Endothelial cell (in vitro differentiated cells): Measurements from ENCODE around the gene NME7. TPM values are rescaled to one million over a fixed set of nuclear protein-coding genes. Genes with fewer than 3 reads are reported as not detected.
A peak's percentile ranks its signal among the peaks of the same experiment; 100 is the strongest.
"Not testable (repeated sequence)": the region's sequence is repeated elsewhere in the genome, so short reads cannot be mapped to it uniquely, and the experiment has no call there.

ENCODE experiments used
- DNase-seq: peaks from one replicate; pipeline ENCODE4 v3.0.0; 2021; ENCODE audit warnings: low spot score
- H3K27ac Mint-ChIP-seq: one replicate; pipeline ENCODE4 v1.8.0; 2021; ENCODE audit warnings: mixed read lengths, inconsistent platforms; ENCODE audit not compliant: unreplicated experiment
- H3K27me3 Mint-ChIP-seq: one replicate; pipeline ENCODE4 v1.8.0; 2021; ENCODE audit warnings: mild to moderate bottlenecking, moderate library complexity, mixed read lengths, inconsistent platforms; ENCODE audit not compliant: unreplicated experiment
- H3K36me3 Mint-ChIP-seq: one replicate; pipeline ENCODE4 v1.8.0; 2021; ENCODE audit warnings: mild to moderate bottlenecking, low read depth, mixed read lengths, inconsistent platforms; ENCODE audit not compliant: unreplicated experiment
- H3K4me1 Mint-ChIP-seq: one replicate; pipeline ENCODE4 v1.8.0; 2021; ENCODE audit warnings: mild to moderate bottlenecking, mixed read lengths, inconsistent platforms; ENCODE audit not compliant: unreplicated experiment
- H3K4me3 Mint-ChIP-seq: one replicate; pipeline ENCODE4 v1.8.0; 2021; ENCODE audit warnings: mild to moderate bottlenecking, mixed read lengths, inconsistent platforms; ENCODE audit not compliant: unreplicated experiment
- H3K9me3 Mint-ChIP-seq: one replicate; pipeline ENCODE4 v1.8.0; 2021; ENCODE audit warnings: mixed read lengths, inconsistent platforms; ENCODE audit not compliant: unreplicated experiment
- CTCF ChIP-seq: fragments of 200-600 bp; sonication (generic); IDR thresholded peaks from one replicate; pipeline ENCODE4 v1.5.0; 2021; ENCODE audit warnings: antibody characterized with exemption; ENCODE audit not compliant: unreplicated experiment
- long read RNA-seq: library from polyadenylated mRNA; unstranded; transcript quantifications from one replicate; pipeline ENCODE4 v2.0.0, GENCODE V29; 2020; ENCODE audit not compliant: unreplicated experiment
- total RNA-seq: library from RNA; stranded (reverse); fragmentation: NEBNext Ultra II Directional; extraction: Animal tissue kit (Norgen Biotek cat#: 25700); gene quantifications from one replicate; pipeline ENCODE4 v1.2.1, GENCODE V29; 2021; ENCODE audit not compliant: unreplicated experiment

NME7 gene
- total RNA-seq: 18.9 TPM
- long read RNA-seq, transcript NME7-201 (12 exons, 1,642 nt): major isoform, 17 of 21 reads
- long read RNA-seq, partial matches to known transcripts: 1 of 21 reads
- long read RNA-seq, other reads (novel, unspliced or antisense): 3 of 21 reads

- no peak for TF ChIP-seq CTCF
- peaks cover 6% of the 10 kb centered on the region for H3K36me3 Mint-ChIP-seq
- DNase-seq: peak; percentile 90
- H3K9me3 Mint-ChIP-seq: no peaks in the 10 kb centered on the region
- H3K4me3 Mint-ChIP-seq: no peak within 1 kb of the TSS
- H3K27me3 Mint-ChIP-seq: no peaks in the 10 kb centered on the region
- peak within 1 kb of the TSS; percentile 49 for H3K27ac Mint-ChIP-seq
- H3K4me1 Mint-ChIP-seq: peaks cover 8% of the 10 kb centered on the region
Measured at GRCh38 chr1:169367686-169368405, at the start of gene NME7, which contains the start of gene BLZF1. Gene NME7, minus strand, starts transcription at chr1:169367797. Its CDS starts 87 bp downstream, at chr1:169367710. Gene BLZF1, plus strand, starts transcription at chr1:169368195. Its CDS starts 1,328 bp downstream, at chr1:169369523.

- no peaks in the 10 kb centered on the region for H3K4me1 Mint-ChIP-seq
- peaks cover under 1% of the 10 kb centered on the region for H3K27me3 Mint-ChIP-seq
- no peak for DNase-seq
- H3K4me3 Mint-ChIP-seq: no peak overlapping the region
- no peak overlapping the region for H3K27ac Mint-ChIP-seq
- no peak for TF ChIP-seq CTCF
- no peaks in the 10 kb centered on the region for H3K9me3 Mint-ChIP-seq
- no peaks in the 10 kb centered on the region for H3K36me3 Mint-ChIP-seq
Measured at GRCh38 chr1:169414952-169415351, 47.4 kb upstream of the NME7 start.

- not testable (repeated sequence) for H3K27me3 Mint-ChIP-seq, H3K4me1 Mint-ChIP-seq, H3K4me3 Mint-ChIP-seq, DNase-seq, H3K9me3 Mint-ChIP-seq, H3K27ac Mint-ChIP-seq, H3K36me3 Mint-ChIP-seq
Measured at GRCh38 chr1:169408340-169408739, 40.7 kb upstream of the NME7 start.

- H3K4me1 Mint-ChIP-seq, H3K4me3 Mint-ChIP-seq, H3K27me3 Mint-ChIP-seq, DNase-seq, H3K9me3 Mint-ChIP-seq, H3K27ac Mint-ChIP-seq: not testable (repeated sequence)
- H3K36me3 Mint-ChIP-seq: peaks cover 21% of the 10 kb centered on the region
Measured at GRCh38 chr1:169402578-169402977, 35.0 kb upstream of the NME7 start.

- peaks cover 17% of the 10 kb centered on the region for H3K36me3 Mint-ChIP-seq
- H3K27ac Mint-ChIP-seq: no peak overlapping the region
- peaks cover 4% of the 10 kb centered on the region for H3K4me1 Mint-ChIP-seq
- no peak for TF ChIP-seq CTCF
- no peak for DNase-seq
- peaks cover 1% of the 10 kb centered on the region for H3K27me3 Mint-ChIP-seq
- H3K4me3 Mint-ChIP-seq: no peak overlapping the region
- no peaks in the 10 kb centered on the region for H3K9me3 Mint-ChIP-seq
Measured at GRCh38 chr1:169395955-169396354, 28.4 kb upstream of the NME7 start.

- no peak for TF ChIP-seq CTCF
- no peak for DNase-seq
- H3K27ac Mint-ChIP-seq: no peak overlapping the region
- peaks cover 1% of the 10 kb centered on the region for H3K27me3 Mint-ChIP-seq
- H3K36me3 Mint-ChIP-seq: peaks cover 15% of the 10 kb centered on the region
- H3K9me3 Mint-ChIP-seq: no peaks in the 10 kb centered on the region
- H3K4me1 Mint-ChIP-seq: no peaks in the 10 kb centered on the region
- H3K4me3 Mint-ChIP-seq: no peak overlapping the region
Measured at GRCh38 chr1:169392406-169392805, 24.8 kb upstream of the NME7 start.
